Ovary (tissue), 9 donors: ENCODE results near the gene ANKRD33B. TPM values are rescaled to one million over a fixed set of nuclear protein-coding genes. Genes with fewer than 3 reads are reported as not detected.

Source experiments
- DNase-seq, 5 donors: peaks; one replicate each; pipeline ENCODE4 v3.0.0-alpha.2; 2019 to 2020
- H3K27ac ChIP-seq, 2 donors: fragments of 200-600 bp; one replicate each; pipeline versions ENCODE4 v1.5.1 to v1.8.0; 2019 to 2022
- H3K27me3 ChIP-seq: fragments of 200-600 bp; one replicate; pipeline ENCODE4 v1.8.0; 2022
- H3K36me3 ChIP-seq: fragments of 200-600 bp; sonication (generic); one replicate; pipeline ENCODE4 v1.5.1; 2019
- H3K4me1 ChIP-seq: one replicate; pipeline ENCODE4 v1.8.1; 2013; ENCODE audit warnings: mild to moderate bottlenecking, moderate library complexity; ENCODE audit not compliant: insufficient read depth
- H3K4me3 ChIP-seq: fragments of 200-600 bp; sonication (generic); one replicate; pipeline ENCODE4 v1.5.1; 2017
- H3K9me3 ChIP-seq, 2 donors: fragments of 200-600 bp in 1 of 2; sonication (generic) in 1 of 2; one replicate each; pipeline versions ENCODE4 v1.5.1 to v1.8.1; 2013 to 2019; ENCODE audit warnings: mild to moderate bottlenecking in 1 of 2, moderate library complexity in 1 of 2
- EP300 ChIP-seq: sonication (generic); formaldehyde crosslinking; IDR thresholded peaks from one replicate; pipeline ENCODE4 v1.6.1; 2017; ENCODE audit warnings: antibody characterized with exemption
- POLR2A ChIP-seq: fragments of 450-650 bp; IDR thresholded peaks from one replicate; pipeline ENCODE4 v1.6.1; 2017; ENCODE audit warnings: antibody characterized with exemption, mild to moderate bottlenecking, moderate library complexity
- WGBS, 3 donors: extraction: QIAGEN DNeasy Blood & Tissue Kit in 1 of 3; methylation state at CpG; one replicate each; pipeline versions ENCODE4 v1.1.5 to v1.1.7; 2013 to 2017; 5-methylcytosine and 5-hydroxymethylcytosine counted together
- intact Hi-C, 4 donors: fragments of 100-400 bp; cut with DNase I; formaldehyde crosslinking; loops; one replicate each; pipeline versions ENCODE4 v1.11.0 to v1.15.1; 2022 to 2023
- polyA plus RNA-seq, 2 donors: library from polyadenylated mRNA; stranded (reverse); fragments of 200-250 nt in 1 of 2; fragments of 350-450 nt in 1 of 2; fragmentation: Illumina TruSeq in 1 of 2; extraction: RNeasy Lipid Tissue Mini Kit (QIAGEN cat#74804) in 1 of 2; gene quantifications; one replicate each; pipeline ENCODE4 v1.2.3, GENCODE V29; 2013 to 2014
- total RNA-seq, 7 donors: library from RNA; depleted of rRNA in 2 of 7; stranded (reverse); fragments of >200 nt in 2 of 7; fragmentation: NEBNext Ultra II Directional in 3 of 7; extraction: Animal tissue kit (Norgen Biotek cat#: 25700) in 3 of 7; gene quantifications; one replicate each; pipeline versions ENCODE4 v1.1.0 to v1.2.4, GENCODE V29; 2016 to 2023
- TF ChIP-seq, protein P1 (sequence below), 3 donors: fragments of 450-650 bp in 2 of 3; fragments of 200-600 bp in 1 of 3; IDR thresholded peaks; one replicate each; pipeline versions ENCODE4 v1.5.1 to v1.8.0; 2016 to 2022; ENCODE audit warnings: antibody characterized with exemption in 3 of 3, mild to moderate bottlenecking in 1 of 3
- donor health status: DM: no; HTN: no; CAD: no; lungs with moderate emphysema.
- donor health status: DM: no; HTN: no; CAD: no.
- donor health status: Bipolar disorder and iron deficiency.
- donor health status: DM: yes; HTN: yes; CAD: no.
- donor health status: DM: no; HTN: no; CAD: no.
- donor health status: DM: yes; HTN: yes; CAD: no.

Gene ANKRD33B
- total and polyA plus RNA-seq, 9 donors: 0.65 to 13.3 (median 1.9) TPM

DNA sequence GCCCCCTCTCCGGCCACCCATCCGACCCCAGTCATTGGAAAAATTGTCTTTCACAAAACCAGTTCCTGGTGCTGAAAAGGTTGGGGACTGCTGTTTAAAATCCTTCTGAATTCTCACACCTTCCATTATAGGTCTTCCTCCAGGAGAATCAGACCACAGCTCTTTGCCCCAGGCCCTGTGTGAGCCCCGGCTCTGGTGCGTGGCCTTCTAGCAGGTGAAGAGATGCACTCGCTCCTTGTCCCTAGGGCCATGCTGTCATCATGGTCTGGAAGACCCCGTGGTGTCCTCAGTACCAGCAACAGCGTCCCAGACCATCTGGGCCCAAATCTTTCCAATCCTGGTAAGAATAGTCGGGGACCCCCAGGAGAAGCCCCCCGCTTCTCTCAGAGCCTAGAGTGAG is 101.9 kb downstream of the ANKRD33B start:
- intact Hi-C loops: no loop called here
- 93 to 95% (median 95%) methylated on average over 9 of the region's 9 CpGs for WGBS, 3 donors
- Histone ChIP-seq H3K4me1 (no peaks in the 10 kb centered on the region), H3K36me3 (no peaks in the 10 kb centered on the region), H3K4me3 (no peak overlapping the region), H3K27me3 (no peaks in the 10 kb centered on the region), H3K27ac (no peak overlapping the region), H3K9me3 (no peaks in the 10 kb centered on the region)
- no peak for DNase-seq
- TF ChIP-seq POLR2A: no peak

DNA sequence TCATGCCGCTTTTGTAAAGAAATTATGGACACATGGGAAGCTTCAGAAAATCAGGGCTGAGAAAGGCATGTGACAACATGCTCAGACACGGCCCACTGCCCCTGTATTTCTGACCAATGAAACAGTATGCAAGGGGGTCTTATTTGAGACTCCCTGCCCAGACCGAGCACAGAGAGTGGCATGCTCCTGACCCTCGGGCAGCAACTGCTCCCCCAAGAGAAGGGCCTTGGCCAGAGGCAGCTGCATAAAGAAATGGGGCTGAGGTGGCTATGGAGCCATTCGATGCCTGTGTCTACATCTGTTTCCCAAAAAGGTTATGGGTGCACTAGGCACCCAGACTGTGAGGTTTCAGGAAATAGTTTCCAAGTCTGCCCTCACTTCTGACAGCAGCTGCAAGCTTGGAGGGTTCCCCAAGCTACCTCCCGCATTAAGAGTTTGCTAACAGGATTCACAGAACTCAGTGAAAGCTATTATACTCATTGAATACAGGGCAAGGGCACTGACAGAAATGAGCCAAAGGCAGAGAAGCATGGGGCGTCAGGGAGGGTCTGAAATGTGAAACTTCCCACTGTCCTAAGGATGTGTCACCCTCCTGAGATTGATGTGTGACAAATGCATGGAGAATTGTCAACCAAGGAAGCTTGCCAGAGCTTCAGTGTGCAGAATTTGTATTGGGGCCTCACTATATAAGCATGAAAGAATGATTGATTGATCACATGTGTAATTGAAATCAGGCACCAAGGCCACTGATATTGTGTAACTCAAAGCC is 102.8 kb downstream of the ANKRD33B start:
- DNase-seq: no peak
- Histone ChIP-seq H3K27ac (no peak overlapping the region), H3K9me3 (no peaks in the 10 kb centered on the region), H3K27me3 (no peaks in the 10 kb centered on the region), H3K4me1 (no peaks in the 10 kb centered on the region), H3K36me3 (no peaks in the 10 kb centered on the region), H3K4me3 (no peak overlapping the region)
- intact Hi-C loops: no loop called here
- WGBS, 3 donors: 87 to 95% (median 89%) methylated on average over 7 of the region's 7 CpGs
- TF ChIP-seq EP300 (no peak), POLR2A (no peak)
- TF ChIP-seq, protein P1, sequence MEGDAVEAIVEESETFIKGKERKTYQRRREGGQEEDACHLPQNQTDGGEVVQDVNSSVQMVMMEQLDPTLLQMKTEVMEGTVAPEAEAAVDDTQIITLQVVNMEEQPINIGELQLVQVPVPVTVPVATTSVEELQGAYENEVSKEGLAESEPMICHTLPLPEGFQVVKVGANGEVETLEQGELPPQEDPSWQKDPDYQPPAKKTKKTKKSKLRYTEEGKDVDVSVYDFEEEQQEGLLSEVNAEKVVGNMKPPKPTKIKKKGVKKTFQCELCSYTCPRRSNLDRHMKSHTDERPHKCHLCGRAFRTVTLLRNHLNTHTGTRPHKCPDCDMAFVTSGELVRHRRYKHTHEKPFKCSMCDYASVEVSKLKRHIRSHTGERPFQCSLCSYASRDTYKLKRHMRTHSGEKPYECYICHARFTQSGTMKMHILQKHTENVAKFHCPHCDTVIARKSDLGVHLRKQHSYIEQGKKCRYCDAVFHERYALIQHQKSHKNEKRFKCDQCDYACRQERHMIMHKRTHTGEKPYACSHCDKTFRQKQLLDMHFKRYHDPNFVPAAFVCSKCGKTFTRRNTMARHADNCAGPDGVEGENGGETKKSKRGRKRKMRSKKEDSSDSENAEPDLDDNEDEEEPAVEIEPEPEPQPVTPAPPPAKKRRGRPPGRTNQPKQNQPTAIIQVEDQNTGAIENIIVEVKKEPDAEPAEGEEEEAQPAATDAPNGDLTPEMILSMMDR (IDR thresholded peaks at IDR 0.05): no peak

DNA sequence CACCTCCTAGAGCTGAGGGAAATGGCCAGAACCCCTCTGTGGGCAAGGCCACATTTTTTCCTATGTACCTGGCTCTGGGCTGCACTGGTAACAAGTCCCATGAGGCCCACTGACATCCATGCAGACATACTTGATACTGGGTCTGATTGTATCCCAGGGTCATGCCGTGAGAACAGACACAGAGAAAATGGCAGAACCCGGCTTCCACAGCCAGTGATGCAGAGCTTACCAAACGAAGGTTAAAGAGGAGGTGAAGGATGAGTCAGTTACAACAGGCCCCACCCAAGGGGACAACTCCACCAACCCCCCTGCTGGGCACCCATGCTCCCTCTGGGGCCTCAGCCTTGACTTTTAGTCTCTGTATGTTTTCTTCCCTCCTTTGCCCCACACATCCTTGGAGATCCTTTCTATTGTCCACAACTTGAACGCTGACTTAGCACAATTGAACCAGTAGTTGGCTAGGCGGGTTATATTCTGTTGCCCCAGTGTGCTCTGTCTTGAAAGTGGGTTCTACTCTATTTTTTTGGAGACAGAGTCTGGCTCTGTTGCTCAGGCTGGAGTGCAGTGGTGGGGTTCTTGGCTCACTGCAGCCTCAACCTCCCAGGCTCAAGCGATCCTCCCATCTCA is 103.7 kb downstream of the ANKRD33B start:
- 83 to 86% (median 85%) methylated on average over 6 of the region's 6 CpGs for WGBS, 3 donors
- DNase-seq: no peak
- no peaks in the 10 kb centered on the region for H3K27me3 ChIP-seq
- no peaks in the 10 kb centered on the region for H3K4me1 ChIP-seq
- H3K27ac ChIP-seq: no peak overlapping the region
- H3K36me3 ChIP-seq: no peaks in the 10 kb centered on the region
- intact Hi-C loops: no loop called here
- no peak overlapping the region for H3K4me3 ChIP-seq
- TF ChIP-seq POLR2A: no peak
- TF ChIP-seq, protein P1 (IDR thresholded peaks at IDR 0.05): no peak
- TF ChIP-seq EP300: no peak
- no peaks in the 10 kb centered on the region for H3K9me3 ChIP-seq

DNA sequence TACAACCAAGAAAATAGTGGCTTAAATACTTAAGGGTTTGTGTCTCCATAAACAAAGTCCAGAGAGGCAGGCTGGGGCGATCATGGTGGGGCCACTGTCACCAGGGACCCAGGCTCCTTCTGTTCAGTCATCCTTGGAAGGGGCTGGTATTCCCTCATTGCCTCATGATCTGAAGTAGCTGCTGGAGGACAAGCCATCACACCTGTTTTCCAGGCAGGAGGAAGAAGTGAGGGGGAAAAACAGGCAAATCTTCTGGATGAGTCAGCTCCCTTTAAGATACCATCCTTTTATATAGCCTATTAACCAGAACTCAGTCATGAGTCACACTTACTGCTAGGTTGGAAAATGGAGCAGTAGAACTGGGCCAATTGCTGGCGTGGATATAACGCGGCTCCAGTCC is 104.8 kb downstream of the ANKRD33B start:
- 86 to 89% (median 87%) methylated on average over 4 of the region's 4 CpGs for WGBS, 3 donors
- TF ChIP-seq POLR2A: no peak
- TF ChIP-seq, protein P1 (IDR thresholded peaks at IDR 0.05): no peak
- no peak for TF ChIP-seq EP300
- DNase-seq: no peak
- H3K36me3 ChIP-seq: no peaks in the 10 kb centered on the region
- intact Hi-C loops: no loop called here
- no peaks in the 10 kb centered on the region for H3K9me3 ChIP-seq
- H3K27ac ChIP-seq: no peak overlapping the region
- no peaks in the 10 kb centered on the region for H3K27me3 ChIP-seq
- H3K4me3 ChIP-seq: no peak overlapping the region
- H3K4me1 ChIP-seq: no peaks in the 10 kb centered on the region

DNA sequence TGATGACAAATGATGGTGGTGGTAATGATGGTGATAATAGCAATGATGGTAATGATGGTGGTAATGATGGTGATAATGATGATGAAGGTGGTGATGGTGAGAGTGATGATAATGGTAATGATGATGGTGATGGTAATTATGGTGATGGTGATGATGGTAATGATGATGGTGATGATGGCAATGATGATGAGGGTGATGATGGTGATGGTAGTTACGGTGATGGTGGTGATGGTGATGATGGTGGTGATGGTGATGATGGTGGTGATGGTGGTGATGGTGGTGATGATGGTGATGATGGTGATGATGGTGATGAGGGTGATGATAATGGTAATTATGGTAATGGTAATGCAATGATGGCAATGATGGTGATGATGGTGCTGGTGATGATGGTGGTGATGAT is 106.1 kb downstream of the ANKRD33B start:
- H3K9me3 ChIP-seq: no peaks in the 10 kb centered on the region
- H3K27ac ChIP-seq: no peak overlapping the region
- intact Hi-C loops: no loop called here
- no peaks in the 10 kb centered on the region for H3K27me3 ChIP-seq
- no peak for TF ChIP-seq POLR2A
- TF ChIP-seq EP300: no peak
- TF ChIP-seq, protein P1 (IDR thresholded peaks at IDR 0.05): no peak
- WGBS, 3 donors: 92 to 95% (median 94%) methylated on average over 1 of the region's 1 CpG
- no peak overlapping the region for H3K4me3 ChIP-seq
- H3K4me1 ChIP-seq: no peaks in the 10 kb centered on the region
- no peak for DNase-seq
- H3K36me3 ChIP-seq: no peaks in the 10 kb centered on the region
